Keratinocyte (primary cell): ENCODE measurements around the gene HELZ. TPM values are rescaled to one million over a fixed set of nuclear protein-coding genes. Genes with fewer than 3 reads are reported as not detected.

Experiments
- DNase-seq: peaks from one replicate; pipeline ENCODE4 v3.0.0-alpha.2; 2011; ENCODE audit warnings: low read depth, missing footprints, low spot score
- FAIRE-seq: peaks from 2 replicates; lab custom pipeline; 2011; peaks lifted over from hg19 to GRCh38; lab: Jason Lieb, UNC
- H2AFZ ChIP-seq: 2 replicates; pipeline ENCODE4 v1.6.0; 2012; ENCODE audit warnings: low read length, control low read depth, inconsistent platforms; ENCODE audit not compliant: control insufficient read depth
- H3K27ac ChIP-seq: 2 replicates; pipeline ENCODE4 v1.5.1; 2011; ENCODE audit warnings: low read length; ENCODE audit not compliant: control insufficient read depth, insufficient read depth
- H3K27me3 ChIP-seq: 3 replicates; pipeline ENCODE4 v1.6.0; 2011; ENCODE audit warnings: low read length; ENCODE audit not compliant: control insufficient read depth, insufficient read depth; ENCODE audit errors: extremely low read depth
- H3K36me3 ChIP-seq, 2 experiments: 2 replicates in 1 of 2; 3 replicates in 1 of 2; pipeline ENCODE4 v1.5.1; 2011; ENCODE audit warnings: low read length in 2 of 2, mild to moderate bottlenecking in 1 of 2; ENCODE audit not compliant: control insufficient read depth in 2 of 2, insufficient read depth in 2 of 2; ENCODE audit errors: extremely low read depth in 1 of 2
- H3K4me1 ChIP-seq: 3 replicates; pipeline ENCODE4 v1.5.1; 2011; ENCODE audit warnings: low read length; ENCODE audit not compliant: control insufficient read depth, insufficient read depth; ENCODE audit errors: extremely low read depth
- H3K4me2 ChIP-seq: 3 replicates; pipeline ENCODE4 v1.6.0; 2011; ENCODE audit warnings: low read depth, low read length; ENCODE audit not compliant: control insufficient read depth, insufficient read depth; ENCODE audit errors: extremely low read depth
- H3K4me3 ChIP-seq, 3 experiments: fragments of 200-600 bp in 1 of 3; sonication (generic) in 1 of 3; 2 replicates in 2 of 3; 3 replicates in 1 of 3; pipeline ENCODE4 v1.5.1; 2011 to 2016; ENCODE audit warnings: low read length in 3 of 3, mild to moderate bottlenecking in 3 of 3, control low read depth in 2 of 3, inconsistent platforms in 1 of 3, low read depth in 1 of 3, mixed read lengths in 1 of 3, mixed run types in 1 of 3, moderate library complexity in 1 of 3; ENCODE audit not compliant: control insufficient read depth in 2 of 3, insufficient read depth in 2 of 3; ENCODE audit errors: extremely low read depth in 1 of 3
- H3K79me2 ChIP-seq: 2 replicates; pipeline ENCODE4 v1.6.0; 2012; ENCODE audit warnings: low read length; ENCODE audit not compliant: control insufficient read depth, insufficient read depth
- H3K9ac ChIP-seq: 3 replicates; pipeline ENCODE4 v1.6.0; 2011; ENCODE audit warnings: low read length; ENCODE audit not compliant: control insufficient read depth, insufficient read depth; ENCODE audit errors: extremely low read depth
- H3K9me1 ChIP-seq: 3 replicates; pipeline ENCODE4 v1.6.0; 2011; ENCODE audit warnings: low read length; ENCODE audit not compliant: control insufficient read depth, insufficient read depth; ENCODE audit errors: extremely low read depth
- H3K9me3 ChIP-seq: 2 replicates; pipeline ENCODE4 v1.5.1; 2012; ENCODE audit warnings: low read depth, low read length; ENCODE audit not compliant: control insufficient read depth
- H4K20me1 ChIP-seq: 3 replicates; pipeline ENCODE4 v1.6.0; 2011; ENCODE audit warnings: low read length; ENCODE audit not compliant: control insufficient read depth, insufficient read depth; ENCODE audit errors: extremely low read depth
- EZH2 ChIP-seq: IDR thresholded peaks from one replicate; pipeline ENCODE4 v1.6.1; 2012; ENCODE audit warnings: inconsistent platforms, mild to moderate bottlenecking, low read length, moderate library complexity
- dilution Hi-C: fragments of 300-500 bp; cut with MboI; formaldehyde crosslinking; loops from one replicate; pipeline ENCODE4 v1.7.0; 2020; ENCODE audit warnings: low sequenced_read_pairs; ENCODE audit not compliant: extremely low pct_ligation_motif_present
- polyA plus RNA-seq, 5 experiments: library from polyadenylated mRNA; depleted of rRNA in 3 of 5; stranded (reverse) in 3 of 5; stranded (forward) in 1 of 5; unstranded in 1 of 5; fragments of >200 nt; gene quantifications; 1 replicate in 1 of 5; 2 replicates in 3 of 5; 3 replicates in 1 of 5; pipeline versions ENCODE4 v1.2.1 to v1.2.3, GENCODE V29; 2011 to 2012; ENCODE audit warnings: missing spikeins in 2 of 5, low read depth in 1 of 5, low replicate concordance in 1 of 5
- TF ChIP-seq, protein P1 (sequence below), 3 experiments: IDR thresholded peaks in 1 of 3; conservative IDR thresholded peaks in 1 of 3; optimal IDR thresholded peaks in 1 of 3; 2 replicates in 2 of 3; 3 replicates in 1 of 3; pipeline versions ENCODE3 to v1.5.1; 2011; ENCODE audit warnings: low read length in 3 of 3, mild to moderate bottlenecking in 3 of 3, moderate library complexity in 2 of 3, control low read depth in 1 of 3, inconsistent platforms in 1 of 3; ENCODE audit not compliant: insufficient read depth in 2 of 3; ENCODE audit errors: extremely low read depth in 1 of 3

The HELZ gene
- polyA plus RNA-seq, 1 donor (not counting 4 experiments of a cell fraction or from before 2014, with no cell fraction given) = 18.2 TPM

DNA sequence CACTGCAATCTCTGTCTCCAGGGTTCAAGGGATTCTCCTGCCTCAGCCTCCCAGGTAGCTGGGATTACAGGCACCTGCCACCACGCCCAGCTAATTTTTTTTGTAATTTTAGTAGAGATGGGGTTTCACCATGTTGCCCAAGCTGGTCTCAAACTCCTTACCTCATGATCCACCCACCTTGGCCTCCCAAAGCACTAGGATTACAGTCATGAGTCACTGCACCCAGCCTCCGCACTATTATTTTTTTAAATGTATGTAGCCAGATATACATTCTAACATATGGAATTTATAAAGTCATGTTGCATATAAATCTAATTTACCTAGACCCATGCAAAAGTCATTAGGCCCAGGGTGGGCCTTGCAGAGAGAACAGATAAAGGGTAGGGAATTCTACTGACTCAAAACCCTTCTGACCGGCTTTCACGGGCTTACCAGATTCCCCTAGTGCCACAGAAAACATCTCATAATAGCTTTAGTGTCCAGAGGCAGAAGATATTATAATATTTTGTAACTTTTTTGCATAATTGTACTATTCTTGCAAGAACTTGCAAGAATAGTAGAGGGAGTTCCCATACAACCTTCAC, 20.5 kb upstream of the HELZ start:
- dilution Hi-C loops = no loop called here
- no peaks in the 10 kb centered on the region for H3K9me1 ChIP-seq
- H3K27ac ChIP-seq = no peak overlapping the region
- H4K20me1 ChIP-seq = no peaks in the 10 kb centered on the region
- TF ChIP-seq, protein P1, sequence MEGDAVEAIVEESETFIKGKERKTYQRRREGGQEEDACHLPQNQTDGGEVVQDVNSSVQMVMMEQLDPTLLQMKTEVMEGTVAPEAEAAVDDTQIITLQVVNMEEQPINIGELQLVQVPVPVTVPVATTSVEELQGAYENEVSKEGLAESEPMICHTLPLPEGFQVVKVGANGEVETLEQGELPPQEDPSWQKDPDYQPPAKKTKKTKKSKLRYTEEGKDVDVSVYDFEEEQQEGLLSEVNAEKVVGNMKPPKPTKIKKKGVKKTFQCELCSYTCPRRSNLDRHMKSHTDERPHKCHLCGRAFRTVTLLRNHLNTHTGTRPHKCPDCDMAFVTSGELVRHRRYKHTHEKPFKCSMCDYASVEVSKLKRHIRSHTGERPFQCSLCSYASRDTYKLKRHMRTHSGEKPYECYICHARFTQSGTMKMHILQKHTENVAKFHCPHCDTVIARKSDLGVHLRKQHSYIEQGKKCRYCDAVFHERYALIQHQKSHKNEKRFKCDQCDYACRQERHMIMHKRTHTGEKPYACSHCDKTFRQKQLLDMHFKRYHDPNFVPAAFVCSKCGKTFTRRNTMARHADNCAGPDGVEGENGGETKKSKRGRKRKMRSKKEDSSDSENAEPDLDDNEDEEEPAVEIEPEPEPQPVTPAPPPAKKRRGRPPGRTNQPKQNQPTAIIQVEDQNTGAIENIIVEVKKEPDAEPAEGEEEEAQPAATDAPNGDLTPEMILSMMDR (optimal IDR thresholded peaks at IDR 0.05 in 1 of 3, IDR thresholded peaks at IDR 0.05 in 1 of 3, conservative IDR thresholded peaks at IDR 0.05 in 1 of 3; ENCODE audit: extremely low read depth in 1 of 3, insufficient read depth in 2 of 3, low read length in 3 of 3) = no peak
- TF ChIP-seq EZH2 = no peak
- DNase-seq = no peak
- H2AFZ ChIP-seq = no peak overlapping the region
- H3K9ac ChIP-seq = no peak overlapping the region
- H3K4me3 ChIP-seq = no peak overlapping the region
- FAIRE-seq = no peak
- no peaks in the 10 kb centered on the region for H3K9me3 ChIP-seq
- no peaks in the 10 kb centered on the region for H3K36me3 ChIP-seq
- no peaks in the 10 kb centered on the region for H3K4me1 ChIP-seq
- H3K79me2 ChIP-seq = no peaks in the 10 kb centered on the region
- H3K27me3 ChIP-seq = no peaks in the 10 kb centered on the region
- no peak overlapping the region for H3K4me2 ChIP-seq

GRCh38 chr17:67262435-67263117, 17.6 kb upstream of the HELZ start:
- H3K79me2 ChIP-seq = no peaks in the 10 kb centered on the region
- dilution Hi-C loops = no loop called here
- no peak for TF ChIP-seq EZH2
- TF ChIP-seq, protein P1 (optimal IDR thresholded peaks at IDR 0.05 in 1 of 3, IDR thresholded peaks at IDR 0.05 in 1 of 3, conservative IDR thresholded peaks at IDR 0.05 in 1 of 3; ENCODE audit: extremely low read depth in 1 of 3, insufficient read depth in 2 of 3, low read length in 3 of 3) = no peak
- no peaks in the 10 kb centered on the region for H3K27me3 ChIP-seq
- no peak for DNase-seq
- no peak overlapping the region for H3K27ac ChIP-seq
- H3K4me1 ChIP-seq = peaks cover 4% of the 10 kb centered on the region
- no peak overlapping the region for H3K9ac ChIP-seq
- H3K4me3 ChIP-seq = no peak overlapping the region
- H3K36me3 ChIP-seq = no peaks in the 10 kb centered on the region
- no peak overlapping the region for H2AFZ ChIP-seq
- H3K4me2 ChIP-seq = no peak overlapping the region
- H4K20me1 ChIP-seq = no peaks in the 10 kb centered on the region
- H3K9me1 ChIP-seq = no peaks in the 10 kb centered on the region
- no peak for FAIRE-seq
- H3K9me3 ChIP-seq = no peaks in the 10 kb centered on the region
